UCSD-AML1 (cell line): ENCODE measurements around the gene FKRP.
"Not testable (repeated sequence)": the region's sequence is repeated elsewhere in the genome, so short reads cannot be mapped to it uniquely, and the experiment has no call there.

Source experiments
- DNase-seq: peaks from one replicate; lab custom pipeline; 2025; ENCODE audit not compliant: unreplicated experiment; lab: John Stamatoyannopoulos, UW

Gene FKRP

GRCh38 chr19:46755853-46756543 lies 10.1 kb downstream of the FKRP start:
- DNase-seq = no peak

- peak; percentile 63 for DNase-seq
These were observed 10.7 kb downstream of the FKRP start for GRCh38 chr19:46756544-46756888.

GRCh38 chr19:46759206-46759605 lies 13.3 kb downstream of the FKRP start:
- no peak for DNase-seq

- no peak for DNase-seq
These were observed 14.0 kb downstream of the FKRP start for GRCh38 chr19:46759817-46760333.

GRCh38 chr19:46760363-46760762 lies 14.5 kb downstream of the FKRP start:
- DNase-seq = no peak

GRCh38 chr19:46760897-46761296 lies 15.0 kb downstream of the FKRP start:
- DNase-seq = not testable (repeated sequence)

GRCh38 chr19:46761418-46761831 lies 15.6 kb downstream of the FKRP start:
- DNase-seq = no peak

- DNase-seq = no peak
These were observed 16.5 kb downstream of the FKRP start for GRCh38 chr19:46762245-46762890.

GRCh38 chr19:46764817-46765291 lies 19.0 kb downstream of the FKRP start:
- DNase-seq = no peak

GRCh38 chr19:46766569-46767317 lies 20.9 kb downstream of the FKRP start:
- DNase-seq = peak; percentile 47

GRCh38 chr19:46768746-46769145 lies 22.9 kb downstream of the FKRP start:
- not testable (repeated sequence) for DNase-seq

GRCh38 chr19:46772170-46773017 lies 26.5 kb downstream of the FKRP start:
- no peak for DNase-seq

GRCh38 chr19:46773018-46773399 lies 27.2 kb downstream of the FKRP start:
- DNase-seq = no peak

- DNase-seq = no peak
These were observed 29.9 kb downstream of the FKRP start for GRCh38 chr19:46775642-46776258.

GRCh38 chr19:46776927-46777911 lies 31.4 kb downstream of the FKRP start:
- no peak for DNase-seq

- not testable (repeated sequence) for DNase-seq
These were observed 32.2 kb downstream of the FKRP start for GRCh38 chr19:46777956-46778645.

- no peak for DNase-seq
These were observed 36.6 kb downstream of the FKRP start for GRCh38 chr19:46782355-46783019.

GRCh38 chr19:46783670-46784069 lies 37.8 kb downstream of the FKRP start:
- no peak for DNase-seq
